SU-DHL-6 (cell line): Measurements from ENCODE around the gene UPF3A.

Source experiments
- H2AFZ ChIP-seq: fragments of 200-600 bp; sonication (generic); 2 replicates; pipeline ENCODE4 v1.6.1; 2014; ENCODE audit warnings: low read depth, mild to moderate bottlenecking, moderate library complexity, mixed read lengths, antibody characterized with exemption, low read length; ENCODE audit not compliant: severe bottlenecking
- H3F3A ChIP-seq: fragments of 200-600 bp; shearing (Covaris generic); 2 replicates; pipeline ENCODE4 v1.6.0; 2016; ENCODE audit warnings: antibody characterized with exemption, mild to moderate bottlenecking; ENCODE audit not compliant: insufficient read depth
- H3K27ac ChIP-seq: fragments of 200-600 bp; sonication (generic); 2 replicates; pipeline ENCODE4 v1.5.1; 2016; ENCODE audit warnings: low read depth, mild to moderate bottlenecking, low read length, moderate library complexity, mixed read lengths
- H3K27me3 ChIP-seq: fragments of 200-600 bp; sonication (generic), shearing (Covaris generic); 2 replicates; pipeline ENCODE4 v1.6.0; 2014; ENCODE audit warnings: mild to moderate bottlenecking, low read length
- H3K36me3 ChIP-seq: fragments of 200-600 bp; sonication (generic); 2 replicates; pipeline ENCODE4 v1.6.1; 2014; ENCODE audit warnings: mild to moderate bottlenecking, low read length, mixed read lengths
- H3K4me2 ChIP-seq: fragments of 300-600, 200-600 bp; shearing (Covaris generic), sonication (generic); 2 replicates; pipeline ENCODE4 v1.6.0; 2014; ENCODE audit warnings: low read length, low read depth, mild to moderate bottlenecking; ENCODE audit not compliant: poor library complexity, severe bottlenecking
- H3K4me3 ChIP-seq: fragments of 200-600 bp; sonication (generic); 2 replicates; pipeline ENCODE4 v1.5.1; 2014; ENCODE audit warnings: antibody characterized with exemption, low read length, mild to moderate bottlenecking, mixed read lengths; ENCODE audit not compliant: insufficient read depth, poor library complexity, severe bottlenecking
- H3K79me2 ChIP-seq: fragments of 200-600 bp; sonication (generic); 2 replicates; pipeline ENCODE4 v1.6.1; 2014; ENCODE audit warnings: mild to moderate bottlenecking, low read length, moderate library complexity; ENCODE audit not compliant: insufficient read depth
- H3K9ac ChIP-seq: fragments of 200-600 bp; sonication (generic); 2 replicates; pipeline ENCODE4 v1.7.0; 2014; ENCODE audit warnings: mild to moderate bottlenecking, low read length
- H3K9me2 ChIP-seq: fragments of 200-600 bp; sonication (generic); replicated peaks from 2 replicates; pipeline ENCODE4 v1.6.1; 2014; ENCODE audit warnings: low read length; ENCODE audit not compliant: insufficient read depth
- H3K9me3 ChIP-seq: fragments of 200-600 bp; sonication (generic); 2 replicates; pipeline ENCODE4 v1.6.1; 2014; ENCODE audit warnings: low read length, mixed read lengths; ENCODE audit not compliant: insufficient read depth
- H4K20me1 ChIP-seq: fragments of 200-600 bp; sonication (generic); 2 replicates; pipeline ENCODE4 v1.6.1; 2014; ENCODE audit warnings: low read depth, mild to moderate bottlenecking, antibody characterized with exemption, low read length, moderate library complexity, mixed read lengths
- CTCF ChIP-seq: fragments of 200-600 bp; sonication (generic); IDR thresholded peaks from one replicate; pipeline ENCODE4 v1.5.1; 2017; ENCODE audit warnings: antibody characterized with exemption, mild to moderate bottlenecking, low read length, moderate library complexity; ENCODE audit not compliant: insufficient read depth, poor library complexity, severe bottlenecking
- EZH2phosphoT487 ChIP-seq: fragments of 200-600 bp; sonication (generic), shearing (Covaris generic); conservative IDR thresholded peaks from 2 replicates; pipeline ENCODE4 v1.6.1; 2018; ENCODE audit warnings: mild to moderate bottlenecking, antibody characterized with exemption, low read length, moderate library complexity, mixed read lengths

Gene UPF3A

GRCh38 chr13:114259374-114259773, 22.0 kb upstream of the UPF3A start:
- no peak overlapping the region for H3K4me3 ChIP-seq

GRCh38 chr13:114259974-114260373, 21.4 kb upstream of the UPF3A start:
- no peak overlapping the region for H3K4me3 ChIP-seq
- H3K36me3 ChIP-seq: peaks cover 56% of the 10 kb centered on the region
- H3F3A ChIP-seq: no peaks in the 10 kb centered on the region

More at GRCh38 chr13:114259374-114259773, 22.0 kb upstream of the UPF3A start:
- TF ChIP-seq EZH2phosphoT487 (no peak), CTCF (no peak)
- H3K79me2 ChIP-seq: no peaks in the 10 kb centered on the region
- no peak overlapping the region for H3K4me2 ChIP-seq
- no peaks in the 10 kb centered on the region for H3K27me3 ChIP-seq
- no peak overlapping the region for H3K9ac ChIP-seq
- H3F3A ChIP-seq: no peaks in the 10 kb centered on the region
- no peaks in the 10 kb centered on the region for H3K9me2 ChIP-seq
- no peak overlapping the region for H3K27ac ChIP-seq
- H4K20me1 ChIP-seq: no peaks in the 10 kb centered on the region
- H2AFZ ChIP-seq: no peak overlapping the region
- H3K9me3 ChIP-seq: no peaks in the 10 kb centered on the region
- H3K36me3 ChIP-seq: peaks cover 61% of the 10 kb centered on the region

GRCh38 chr13:114260814-114261213, 20.6 kb upstream of the UPF3A start:
- Histone ChIP-seq H3K79me2 (no peaks in the 10 kb centered on the region), H3K4me3 (no peak overlapping the region), H3K4me2 (no peak overlapping the region), H2AFZ (no peak overlapping the region), H3K9me2 (no peaks in the 10 kb centered on the region), H3K9me3 (no peaks in the 10 kb centered on the region), H3K9ac (no peak overlapping the region), H4K20me1 (no peaks in the 10 kb centered on the region), H3F3A (no peaks in the 10 kb centered on the region), H3K27ac (no peak overlapping the region), H3K27me3 (no peaks in the 10 kb centered on the region), H3K36me3 (peaks cover 58% of the 10 kb centered on the region)
- no peak for TF ChIP-seq CTCF
- no peak for TF ChIP-seq EZH2phosphoT487

More at GRCh38 chr13:114259974-114260373, 21.4 kb upstream of the UPF3A start:
- Histone ChIP-seq H4K20me1 (no peaks in the 10 kb centered on the region), H3K79me2 (no peaks in the 10 kb centered on the region), H3K9ac (no peak overlapping the region), H3K9me2 (no peaks in the 10 kb centered on the region), H2AFZ (no peak overlapping the region), H3K27me3 (no peaks in the 10 kb centered on the region), H3K27ac (no peak overlapping the region), H3K4me2 (no peak overlapping the region), H3K9me3 (no peaks in the 10 kb centered on the region)
- TF ChIP-seq CTCF: no peak
- TF ChIP-seq EZH2phosphoT487: no peak
